Superior temporal gyrus (tissue), 1 donor: ENCODE measurements around the gene AHNAK.
"Not testable (repeated sequence)": the region's sequence is repeated elsewhere in the genome, so short reads cannot be mapped to it uniquely, and the experiment has no call there.

Experiments
- DNase-seq: peaks from one replicate; pipeline ENCODE4 v3.0.0-alpha.2; 2016; ENCODE audit errors: extremely low spot score

The AHNAK gene, protein sequence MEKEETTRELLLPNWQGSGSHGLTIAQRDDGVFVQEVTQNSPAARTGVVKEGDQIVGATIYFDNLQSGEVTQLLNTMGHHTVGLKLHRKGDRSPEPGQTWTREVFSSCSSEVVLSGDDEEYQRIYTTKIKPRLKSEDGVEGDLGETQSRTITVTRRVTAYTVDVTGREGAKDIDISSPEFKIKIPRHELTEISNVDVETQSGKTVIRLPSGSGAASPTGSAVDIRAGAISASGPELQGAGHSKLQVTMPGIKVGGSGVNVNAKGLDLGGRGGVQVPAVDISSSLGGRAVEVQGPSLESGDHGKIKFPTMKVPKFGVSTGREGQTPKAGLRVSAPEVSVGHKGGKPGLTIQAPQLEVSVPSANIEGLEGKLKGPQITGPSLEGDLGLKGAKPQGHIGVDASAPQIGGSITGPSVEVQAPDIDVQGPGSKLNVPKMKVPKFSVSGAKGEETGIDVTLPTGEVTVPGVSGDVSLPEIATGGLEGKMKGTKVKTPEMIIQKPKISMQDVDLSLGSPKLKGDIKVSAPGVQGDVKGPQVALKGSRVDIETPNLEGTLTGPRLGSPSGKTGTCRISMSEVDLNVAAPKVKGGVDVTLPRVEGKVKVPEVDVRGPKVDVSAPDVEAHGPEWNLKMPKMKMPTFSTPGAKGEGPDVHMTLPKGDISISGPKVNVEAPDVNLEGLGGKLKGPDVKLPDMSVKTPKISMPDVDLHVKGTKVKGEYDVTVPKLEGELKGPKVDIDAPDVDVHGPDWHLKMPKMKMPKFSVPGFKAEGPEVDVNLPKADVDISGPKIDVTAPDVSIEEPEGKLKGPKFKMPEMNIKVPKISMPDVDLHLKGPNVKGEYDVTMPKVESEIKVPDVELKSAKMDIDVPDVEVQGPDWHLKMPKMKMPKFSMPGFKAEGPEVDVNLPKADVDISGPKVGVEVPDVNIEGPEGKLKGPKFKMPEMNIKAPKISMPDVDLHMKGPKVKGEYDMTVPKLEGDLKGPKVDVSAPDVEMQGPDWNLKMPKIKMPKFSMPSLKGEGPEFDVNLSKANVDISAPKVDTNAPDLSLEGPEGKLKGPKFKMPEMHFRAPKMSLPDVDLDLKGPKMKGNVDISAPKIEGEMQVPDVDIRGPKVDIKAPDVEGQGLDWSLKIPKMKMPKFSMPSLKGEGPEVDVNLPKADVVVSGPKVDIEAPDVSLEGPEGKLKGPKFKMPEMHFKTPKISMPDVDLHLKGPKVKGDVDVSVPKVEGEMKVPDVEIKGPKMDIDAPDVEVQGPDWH (N-terminal part only)

DNA sequence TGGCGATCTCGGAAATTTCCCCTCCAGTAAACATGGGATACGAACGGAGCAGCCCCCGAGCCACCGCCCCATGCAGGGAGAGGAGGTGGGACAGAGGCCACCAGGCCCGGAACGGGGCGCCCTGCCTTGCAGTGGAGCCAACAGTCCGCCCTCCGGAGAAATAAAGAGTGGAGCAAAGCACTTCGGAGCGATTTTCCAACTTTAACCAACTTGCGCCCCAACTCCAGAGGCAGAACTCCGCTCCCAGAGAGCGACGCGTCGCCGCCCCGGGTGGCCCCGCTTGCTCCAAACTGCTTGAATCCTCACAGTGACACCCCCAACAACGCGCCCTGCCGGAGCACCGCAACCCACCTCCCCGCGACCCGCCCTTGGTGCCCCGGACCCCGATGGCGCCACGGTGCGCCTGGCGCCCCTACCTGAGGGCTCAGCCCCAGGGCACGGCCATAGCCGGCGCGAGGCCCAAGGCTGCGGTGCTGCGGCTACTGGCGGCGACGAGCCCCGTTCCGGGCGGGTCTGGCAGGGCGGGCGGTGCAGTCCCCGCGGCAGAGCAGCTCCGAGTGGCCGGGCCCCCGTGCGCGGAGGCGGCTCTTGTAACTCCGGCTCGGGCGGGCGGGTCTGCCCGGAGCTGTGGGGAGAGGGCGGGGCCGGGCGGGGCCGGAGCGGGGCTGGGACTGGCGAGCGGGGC is at the start of gene AHNAK:
Gene AHNAK (minus strand): TSS at position 563 of the 685 bp plus-strand sequence. CDS start 10,708 bp downstream, outside the sequence.
- DNase-seq, result no peak

DNA sequence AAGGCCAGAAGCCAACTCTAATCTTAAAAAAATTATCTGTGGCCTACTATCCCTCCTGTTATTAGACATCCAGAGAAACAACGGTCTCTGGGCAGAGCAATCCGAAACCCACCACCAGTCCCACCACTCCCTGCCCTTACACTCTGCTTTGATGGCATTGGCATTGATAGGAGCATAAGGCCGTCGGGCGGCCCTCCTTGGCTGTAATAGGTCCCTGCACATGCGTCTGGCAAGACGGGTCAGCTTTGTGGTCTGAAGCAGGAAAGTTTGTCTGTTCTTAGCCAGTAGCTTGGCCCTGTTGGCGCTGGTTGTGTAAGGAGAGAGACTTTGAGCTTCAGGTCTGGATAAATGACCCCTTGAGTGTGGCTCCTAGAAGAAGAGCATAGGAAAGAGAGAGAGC is 48.5 kb upstream of the AHNAK start:
- DNase-seq, result no peak

DNA sequence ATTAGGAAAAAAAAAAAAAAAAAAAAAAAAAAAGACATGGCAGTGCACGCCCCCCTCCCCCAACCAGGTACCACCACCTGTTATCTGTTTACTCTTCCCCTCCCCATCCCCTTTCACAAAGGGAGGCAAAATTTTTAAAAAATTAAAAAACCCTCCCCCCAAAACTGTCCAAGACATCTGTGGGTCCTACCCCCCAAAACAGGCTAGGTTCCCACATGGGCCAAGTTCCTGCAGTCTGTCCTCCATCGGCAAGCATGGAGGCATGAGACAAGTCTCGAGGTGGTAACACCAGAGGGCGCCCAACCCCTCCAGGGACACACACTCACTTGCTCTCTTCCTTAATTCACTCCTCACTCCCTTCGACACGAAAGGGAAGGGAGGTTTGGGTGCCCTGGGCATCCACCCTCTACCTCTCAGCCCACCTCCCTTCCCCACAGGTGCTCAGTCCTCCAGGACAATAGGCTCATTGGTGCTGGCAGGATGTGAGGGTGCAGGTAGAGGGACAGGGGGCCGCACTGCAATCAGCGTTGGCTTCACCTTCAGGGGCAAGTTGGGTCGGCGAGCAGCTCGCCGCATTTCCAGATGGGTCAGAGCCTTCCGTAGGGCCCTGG is 46.9 kb upstream of the AHNAK start:
- peak; percentile 76 for DNase-seq

DNA sequence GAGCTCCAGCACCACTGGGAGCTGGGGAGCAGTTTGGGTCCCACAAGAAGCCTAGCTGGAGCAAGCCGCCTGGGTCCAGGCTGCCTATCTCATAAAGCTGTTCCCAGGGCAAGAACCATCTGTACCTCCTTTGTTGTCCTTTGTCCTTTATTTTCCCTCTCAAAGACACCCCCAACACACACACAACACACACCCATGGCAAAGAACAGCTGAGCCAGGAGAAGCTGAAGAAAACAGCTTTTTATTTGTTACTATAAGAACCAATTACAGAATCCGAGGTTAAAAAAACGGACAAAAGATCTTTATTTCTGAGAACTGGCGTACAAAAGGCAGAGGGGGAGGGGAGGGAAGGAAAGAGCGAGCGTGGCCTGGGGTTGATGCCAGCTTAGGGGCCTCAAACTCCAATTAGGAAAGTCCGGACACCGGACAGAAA is 46.4 kb upstream of the AHNAK start:
- DNase-seq, result peak; percentile 80

DNA sequence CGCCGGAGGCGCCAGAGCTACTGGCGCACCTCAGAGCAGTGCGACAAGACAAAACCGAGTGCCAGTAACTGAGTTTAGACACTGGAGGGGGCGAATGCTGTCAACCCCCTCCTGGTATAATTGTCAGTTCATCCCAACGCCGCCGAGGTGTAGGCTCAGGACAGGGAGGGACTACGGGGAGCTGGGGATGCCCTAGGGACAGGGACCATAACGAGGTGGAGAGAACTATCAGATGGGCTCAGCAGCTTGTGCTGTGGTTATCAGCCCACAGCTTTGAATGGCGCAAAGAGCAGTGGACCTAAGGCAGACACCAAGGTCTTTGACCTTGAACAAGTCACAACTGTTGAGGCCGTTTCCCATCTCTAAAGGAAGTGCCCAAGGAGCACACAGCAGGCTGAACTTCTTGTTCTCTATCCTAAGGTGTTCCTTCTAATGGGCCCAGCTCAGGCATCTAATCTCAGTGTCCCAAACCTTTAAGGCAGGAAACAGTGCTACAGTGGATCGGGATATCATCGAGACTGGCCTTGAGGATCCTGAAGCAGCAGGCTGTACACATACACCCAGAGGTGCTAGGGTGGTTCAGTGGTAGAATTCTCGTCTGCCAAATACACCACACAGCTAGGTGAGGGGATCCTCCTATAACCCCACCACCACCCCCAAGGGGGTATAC is 45.7 kb upstream of the AHNAK start:
- peak; percentile 56 for DNase-seq

DNA sequence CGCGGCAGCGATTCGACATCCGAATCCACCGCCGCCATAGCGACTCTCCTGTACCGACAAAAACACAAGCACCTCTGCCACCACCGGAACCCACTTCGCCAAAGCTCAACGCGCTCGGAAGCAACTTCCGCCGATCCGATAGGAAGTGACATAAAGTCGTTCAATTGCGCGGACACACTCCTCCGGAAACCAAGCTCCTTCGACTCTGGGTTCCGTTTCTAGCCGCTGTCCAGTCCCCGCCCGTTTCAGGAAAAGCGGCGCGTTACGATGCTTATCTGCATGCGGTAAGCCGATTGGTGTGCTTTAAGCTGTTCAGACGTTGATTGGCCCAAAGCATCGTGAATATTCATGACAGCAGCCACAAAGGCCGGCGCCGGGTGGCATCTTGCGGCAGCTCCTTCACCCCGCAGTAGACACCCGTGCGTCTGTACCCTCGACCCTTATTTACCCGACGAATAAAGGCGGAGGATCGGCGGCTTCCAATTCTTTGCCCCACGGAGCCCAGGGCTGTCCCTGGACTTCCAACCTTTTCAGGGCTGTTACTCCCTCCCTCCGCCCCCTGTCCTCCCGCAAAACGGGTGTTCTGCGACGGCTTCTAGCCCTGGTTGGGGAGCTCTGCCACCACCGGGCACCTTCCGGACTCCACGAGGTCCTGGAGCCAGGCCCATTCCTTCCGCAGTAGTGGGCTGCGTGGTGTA is 45.0 kb upstream of the AHNAK start, which contains the start of gene TUT1:
Gene TUT1 (minus strand): TSS at position 76 of the 698 bp plus-strand sequence. CDS start 38 bp downstream, at position 38.
- DNase-seq, result peak; percentile 100

DNA sequence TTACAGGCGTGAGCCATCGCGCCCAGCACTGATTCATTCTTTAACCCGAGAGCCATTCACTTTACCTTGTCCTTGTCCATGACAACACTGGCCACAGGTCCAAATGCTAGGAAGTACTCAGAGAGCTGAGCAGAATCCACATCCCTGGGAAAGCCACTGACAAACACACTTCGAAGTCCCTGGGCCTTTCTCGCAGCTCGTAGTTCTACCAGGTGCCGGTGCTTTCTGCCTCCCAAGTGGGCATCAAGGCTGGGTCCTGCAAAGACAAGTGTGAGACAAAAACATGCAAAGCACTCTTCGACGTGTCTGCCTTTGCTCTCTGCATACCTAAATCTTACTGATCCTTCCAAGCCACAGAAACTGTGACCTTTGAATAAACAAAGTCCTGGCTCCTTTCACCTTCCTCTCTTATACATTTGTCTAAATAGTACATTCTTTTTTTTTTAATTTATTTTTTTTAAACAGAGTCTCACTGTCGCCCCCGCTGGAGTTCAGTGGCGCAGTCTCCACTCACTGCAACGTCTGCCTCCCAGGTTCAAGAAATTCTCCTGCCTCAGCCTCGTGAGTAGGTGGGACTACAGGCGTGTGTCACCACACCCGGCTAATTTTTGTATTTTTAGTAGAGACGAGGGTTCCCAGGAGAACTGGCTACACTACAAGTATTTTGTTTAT is 42.5 kb upstream of the AHNAK start:
- DNase-seq, result no peak

DNA sequence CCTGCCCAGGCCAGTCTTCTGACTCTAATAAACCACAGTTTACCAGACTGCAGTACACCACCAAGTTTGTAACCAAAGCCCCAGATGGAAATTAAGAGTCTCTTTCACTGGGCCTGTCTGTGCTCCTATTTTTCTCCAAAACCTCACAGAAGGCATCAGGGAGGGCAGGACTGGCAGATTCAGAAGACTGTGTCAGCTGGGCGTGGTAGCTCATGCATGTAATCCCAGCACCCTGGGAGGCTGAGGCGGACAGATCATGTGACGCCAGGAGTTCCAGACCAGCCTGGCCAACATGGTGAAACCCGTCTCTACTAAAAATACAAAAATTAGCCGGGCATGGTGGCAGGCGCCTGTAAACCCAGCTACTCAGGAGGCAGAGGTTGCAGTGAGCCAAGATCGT is 38.8 kb upstream of the AHNAK start:
- DNase-seq, result not testable (repeated sequence)

DNA sequence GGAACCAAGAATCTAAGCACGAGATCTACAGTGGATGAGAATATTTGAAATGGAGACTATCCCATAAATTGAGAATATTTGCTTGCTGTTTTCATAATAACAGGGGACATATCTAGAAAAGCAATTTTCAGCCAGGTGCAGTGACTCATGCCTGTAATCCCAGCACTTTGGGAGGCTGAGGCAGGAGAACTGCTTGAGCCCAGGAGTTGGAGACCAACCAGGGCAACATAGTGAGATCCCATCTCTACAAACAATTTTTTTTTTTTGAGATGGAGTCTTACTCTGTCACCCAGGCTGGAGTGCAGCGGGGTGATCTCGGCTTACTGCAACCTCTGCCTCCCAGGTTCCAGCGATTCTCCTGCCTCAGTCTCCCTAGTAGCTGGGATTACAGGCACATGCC is 35.1 kb upstream of the AHNAK start:
- DNase-seq, result not testable (repeated sequence)

DNA sequence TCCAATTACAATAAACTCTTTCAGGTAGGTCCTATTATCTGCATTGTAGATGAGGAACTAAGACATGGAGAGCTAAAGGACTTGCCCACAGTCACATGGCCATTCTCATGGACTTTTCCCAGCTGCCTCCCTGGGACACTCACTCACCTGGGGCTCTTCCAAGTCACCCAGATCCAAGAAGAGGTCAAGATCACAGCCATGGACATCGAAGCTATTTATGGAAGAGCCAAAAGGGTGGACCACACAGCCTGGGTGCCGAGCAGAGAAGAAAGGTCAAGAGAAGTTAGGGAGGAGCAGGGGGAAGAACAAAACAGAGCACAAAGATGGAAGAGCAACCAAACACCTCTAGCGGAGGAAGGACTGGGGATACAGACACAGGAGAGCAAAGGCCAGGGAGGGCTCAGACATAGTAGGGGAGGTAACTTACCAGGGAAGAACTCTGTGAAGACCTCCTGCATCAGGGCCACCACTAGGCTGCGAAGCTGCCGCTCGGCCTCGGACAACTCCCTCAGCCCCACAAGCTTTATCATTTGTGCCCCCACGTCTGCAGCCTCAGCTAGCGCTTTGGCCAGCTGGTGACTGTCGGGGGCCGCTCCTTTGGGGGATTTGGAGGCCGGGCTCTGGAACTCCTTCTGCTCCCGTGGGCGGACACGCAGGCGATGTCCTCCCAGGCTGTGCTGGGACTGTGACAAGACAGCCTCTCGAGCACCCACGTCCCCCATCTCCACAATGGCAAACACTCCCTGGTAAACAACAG is 34.5 kb upstream of the AHNAK start:
- no peak for DNase-seq

DNA sequence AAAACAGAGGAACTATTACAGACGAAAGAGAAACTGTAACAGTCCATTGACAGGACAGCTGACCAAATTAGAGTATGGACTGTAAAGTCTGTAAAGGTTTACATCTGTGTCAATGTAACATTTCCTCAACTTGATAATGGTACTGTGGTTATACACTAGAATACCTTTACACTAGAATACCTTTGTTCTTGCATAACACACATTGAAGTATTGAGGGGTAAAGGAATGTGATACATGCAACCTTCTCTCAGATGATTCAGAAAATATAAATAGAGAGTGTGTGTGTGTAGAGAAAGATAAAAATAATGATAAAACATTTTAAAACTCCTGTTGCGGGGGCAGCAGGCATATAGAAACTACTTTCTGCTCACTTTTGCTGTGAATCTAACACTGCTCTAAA is 32.6 kb upstream of the AHNAK start:
- DNase-seq, result peak; percentile 30

DNA sequence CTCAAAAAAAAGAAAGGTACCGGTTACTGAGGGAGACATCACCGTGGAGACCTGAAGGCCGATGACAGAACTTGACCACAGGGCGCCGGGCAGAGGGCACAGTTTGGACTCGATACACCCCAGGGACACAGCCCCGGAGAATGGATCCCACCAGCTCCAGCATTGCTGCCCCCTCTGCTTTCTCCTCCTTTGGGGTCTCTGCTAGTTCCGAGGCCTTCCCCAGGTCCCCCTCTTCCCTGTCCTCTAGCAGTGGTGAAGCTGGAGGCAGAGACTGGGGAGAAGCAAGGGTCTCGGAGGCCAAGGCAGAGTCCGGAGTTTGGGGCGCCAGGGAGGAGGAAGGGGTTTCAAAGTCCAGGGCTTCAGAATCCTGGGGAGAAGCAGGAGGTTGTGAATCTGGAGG is 31.9 kb upstream of the AHNAK start:
- DNase-seq, result no peak

DNA sequence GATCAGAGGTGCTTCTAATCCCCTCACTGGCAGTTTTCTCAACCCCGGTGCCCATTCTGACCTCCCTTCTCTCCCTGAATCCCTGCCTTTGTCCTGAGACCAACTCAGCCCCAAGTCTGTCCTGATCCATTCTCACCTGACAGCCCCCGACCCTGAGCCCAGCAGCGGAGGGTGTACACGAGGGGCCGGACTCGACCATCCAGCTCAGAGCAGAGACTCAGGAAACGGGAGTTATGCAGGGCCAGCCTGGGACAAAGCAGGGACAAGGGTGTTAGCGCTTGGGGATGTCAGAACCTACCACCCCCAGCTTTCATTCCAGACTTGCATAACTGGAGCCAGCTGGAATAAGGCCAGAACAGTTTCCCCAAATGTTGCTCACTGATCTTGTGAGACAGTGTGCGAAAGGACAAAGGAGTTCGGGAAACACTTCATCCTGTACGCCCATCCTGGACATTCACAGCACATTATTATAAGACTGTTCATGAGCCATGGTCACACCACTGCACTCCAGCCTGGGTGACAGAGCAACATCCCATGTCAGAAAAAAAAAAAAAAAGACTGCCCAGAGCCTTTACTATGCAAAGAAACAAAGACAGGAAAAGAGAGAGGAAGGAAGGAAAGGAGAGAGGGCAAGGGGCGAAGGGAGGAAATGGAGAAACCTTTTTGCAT is 30.6 kb upstream of the AHNAK start:
- DNase-seq, result no peak

DNA sequence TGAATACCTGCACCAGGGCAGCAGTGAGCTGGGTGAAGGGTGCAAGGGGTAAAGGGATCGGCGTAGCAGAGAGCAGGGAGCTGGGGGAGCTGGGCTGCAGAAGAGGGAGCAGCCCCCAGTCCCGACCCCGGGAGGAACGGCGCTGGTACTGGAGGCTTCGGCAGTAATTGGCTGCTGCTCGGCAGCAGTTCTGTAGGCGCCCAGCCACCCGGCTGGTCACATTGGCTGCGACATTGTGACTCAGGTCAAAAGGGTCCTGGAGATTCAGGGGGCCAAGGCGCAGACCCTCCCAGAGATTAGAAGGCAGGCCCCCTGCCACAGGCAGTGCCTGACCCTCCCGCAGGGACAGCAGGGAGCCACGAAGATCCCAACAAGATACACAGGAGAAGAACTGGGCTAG is 29.2 kb upstream of the AHNAK start:
- DNase-seq, result no peak

DNA sequence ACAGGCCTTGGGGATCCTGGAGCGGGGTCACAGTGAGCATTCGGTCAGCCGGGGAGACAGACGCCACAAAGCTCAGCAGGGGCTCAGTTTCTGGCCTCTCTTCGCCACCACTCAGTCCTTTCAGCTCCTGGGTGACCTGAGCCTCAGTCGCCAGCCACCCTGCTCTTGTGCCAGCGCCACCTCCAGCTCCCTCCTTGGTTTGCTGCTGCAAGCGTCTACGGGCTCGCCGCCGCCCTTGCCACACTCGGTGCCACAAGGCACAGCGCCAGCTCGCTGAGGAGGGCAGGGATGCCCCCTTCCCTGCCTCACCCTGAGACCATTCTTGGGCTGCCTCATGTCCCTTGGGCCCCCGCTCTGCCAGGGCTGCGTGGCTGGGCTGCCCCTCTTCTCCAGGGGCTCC is 28.6 kb upstream of the AHNAK start:
- DNase-seq, result no peak

DNA sequence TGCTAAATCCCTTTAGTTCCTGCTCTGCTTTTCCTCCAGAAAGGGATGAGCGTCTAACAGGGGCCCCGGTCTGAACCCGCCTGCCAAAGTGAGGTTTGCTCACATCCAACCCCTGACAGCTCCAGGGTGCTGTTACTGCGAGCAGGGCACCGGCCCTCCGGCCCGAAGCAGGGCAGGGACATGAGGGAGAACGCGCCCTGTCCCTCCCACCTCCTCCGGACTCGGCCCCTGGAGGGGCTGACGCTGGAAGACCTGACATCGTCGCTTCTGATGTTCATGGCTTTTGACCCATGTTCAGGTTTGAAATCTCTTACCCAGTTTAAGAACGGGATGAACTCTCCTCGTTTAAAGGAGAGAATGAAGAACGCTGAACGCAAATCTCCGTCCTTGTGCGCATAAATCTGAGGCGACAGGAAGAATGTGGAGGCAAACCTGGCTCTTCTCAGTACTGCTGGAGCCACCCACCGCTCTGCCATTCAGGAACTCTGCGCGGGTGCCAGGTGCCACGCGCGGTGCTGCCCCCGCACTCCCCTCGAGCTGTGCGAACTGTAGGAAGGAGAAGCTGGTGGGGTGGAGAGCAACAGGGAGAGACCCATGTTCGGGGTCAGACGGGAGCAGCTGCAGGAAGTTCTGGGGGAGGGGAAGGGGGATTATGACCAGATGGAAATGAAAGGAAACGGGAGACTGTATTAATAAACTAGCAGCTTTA is 27.9 kb upstream of the AHNAK start:
- peak; percentile 60 for DNase-seq
